Activated CD4-positive, alpha-beta T cell treated with anti-CD3 and anti-CD28 coated beads for 4 hours (primary cell): ENCODE results near the gene PXDC1.
"Not testable (repeated sequence)": the region's sequence is repeated elsewhere in the genome, so short reads cannot be mapped to it uniquely, and the experiment has no call there.

Experiments used
- DNase-seq, 2 donors: peaks; one replicate each; pipeline ENCODE4 v3.0.0-alpha.2; 2020

The PXDC1 gene

DNA sequence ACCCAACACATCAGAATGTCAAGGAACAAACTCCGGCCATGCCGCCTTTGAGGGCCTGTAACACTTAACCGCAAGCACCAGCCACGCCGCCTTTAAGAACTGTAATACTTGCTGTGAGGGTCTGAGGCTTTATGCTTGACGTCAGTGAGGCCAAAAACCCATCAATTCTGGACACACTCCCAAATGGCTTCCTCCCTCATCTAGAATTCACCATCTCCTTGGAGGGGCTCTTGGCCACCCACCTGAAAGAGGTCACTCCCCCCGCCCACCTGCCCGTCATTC is 10.4 kb upstream of the PXDC1 start:
- no peak for DNase-seq

DNA sequence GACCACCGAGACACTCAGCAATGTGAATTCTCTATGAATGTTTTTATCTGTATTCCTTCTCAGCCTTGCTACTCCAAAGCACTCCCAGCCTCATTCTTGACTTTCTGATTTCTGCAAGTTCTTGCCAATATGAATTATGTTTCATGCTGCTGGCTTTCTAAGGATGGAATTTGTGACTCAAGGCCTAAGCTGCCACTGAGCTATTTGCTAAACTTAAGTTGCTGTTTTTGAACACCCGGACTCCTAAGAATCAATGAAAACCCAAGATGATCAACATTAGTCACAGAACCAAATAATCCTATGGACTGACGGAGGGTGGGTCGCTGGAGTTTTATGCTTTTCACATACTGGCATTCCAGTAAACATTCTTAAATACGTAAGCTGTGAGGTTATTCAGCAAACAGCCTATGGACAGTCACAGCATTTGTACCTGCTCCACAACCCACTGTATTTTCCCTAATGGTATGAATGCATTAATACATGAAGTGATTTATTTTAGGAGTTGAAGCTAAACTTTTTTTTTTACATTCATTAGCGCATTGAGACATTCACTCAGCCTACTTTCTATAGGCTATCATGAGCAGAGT is 8.2 kb upstream of the PXDC1 start:
- no peak for DNase-seq

DNA sequence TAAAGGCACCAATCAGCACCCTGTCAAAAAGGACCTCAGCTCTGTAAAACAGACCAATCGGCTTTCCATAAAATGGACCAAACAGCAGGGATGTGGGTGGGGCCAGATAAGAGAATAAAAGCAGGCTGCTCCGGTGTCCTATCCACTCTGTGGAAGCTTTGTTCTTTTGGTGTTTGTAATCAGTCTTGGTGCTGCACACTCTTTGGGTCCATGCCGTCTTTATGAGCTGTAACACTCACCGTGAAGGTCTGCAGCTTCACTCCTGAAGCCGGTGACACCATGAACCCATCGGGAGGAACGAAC is 7.3 kb upstream of the PXDC1 start:
- no peak for DNase-seq

DNA sequence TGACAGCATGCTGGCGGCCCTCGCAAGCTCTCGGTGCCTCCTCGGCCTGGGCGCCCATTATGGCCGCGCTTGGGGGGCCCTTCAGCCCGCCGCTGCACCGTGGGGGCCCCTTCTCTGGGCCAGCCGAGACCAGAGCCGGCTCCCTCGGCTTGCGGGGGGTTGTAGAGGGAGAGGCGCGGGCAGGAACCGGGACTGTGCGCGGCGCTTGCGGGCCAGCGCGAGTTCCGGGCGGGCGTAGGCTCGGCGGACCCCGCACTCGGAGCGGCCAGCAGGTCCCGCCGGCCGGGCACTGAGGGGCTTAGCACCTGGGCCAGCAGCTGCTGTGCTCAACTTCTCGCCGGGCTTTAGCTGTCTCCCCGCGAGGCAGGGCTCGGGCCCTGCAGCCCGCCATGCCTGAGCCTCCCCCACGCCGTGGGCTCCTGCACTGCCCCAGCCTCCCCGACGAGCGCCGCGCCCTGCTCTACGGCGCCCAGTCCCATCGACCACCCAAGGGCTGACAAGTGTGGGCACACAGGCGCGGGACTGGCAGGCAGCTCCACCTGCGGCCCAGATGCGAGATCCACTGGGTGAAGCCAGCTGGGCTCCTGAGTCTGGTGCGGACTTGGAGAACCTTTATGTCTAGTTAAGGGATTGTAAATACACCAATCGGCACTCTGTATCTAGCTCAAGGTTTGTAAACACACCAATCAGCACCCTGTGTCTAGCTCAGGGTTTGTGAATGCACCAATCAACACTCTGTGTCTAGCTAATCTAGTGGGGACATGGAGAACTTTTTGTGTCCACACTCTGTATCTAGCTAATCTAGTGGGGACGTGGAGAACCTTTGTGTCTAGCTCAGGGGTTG is 6.7 kb upstream of the PXDC1 start:
- not testable (repeated sequence) for DNase-seq

DNA sequence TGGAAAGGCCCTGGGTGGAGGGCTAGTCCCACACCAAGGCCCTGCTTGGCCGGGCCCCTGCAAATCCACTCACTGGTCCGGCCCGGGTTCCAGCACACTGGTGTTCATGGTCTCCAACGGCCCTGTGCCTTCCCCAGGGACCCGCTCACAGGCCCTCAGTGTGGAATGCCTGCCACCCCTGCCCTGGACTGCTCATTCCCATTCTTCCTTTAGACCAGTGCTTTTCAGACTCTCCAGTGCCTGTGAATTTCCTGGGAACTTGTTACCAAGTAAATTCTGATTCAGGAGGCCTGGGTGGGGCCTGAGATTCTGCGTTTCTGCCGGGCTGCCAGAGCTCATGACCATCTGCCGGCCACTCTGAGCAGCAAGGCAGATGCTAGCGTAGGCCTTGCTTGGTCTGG is 5.7 kb upstream of the PXDC1 start:
- DNase-seq: no peak

DNA sequence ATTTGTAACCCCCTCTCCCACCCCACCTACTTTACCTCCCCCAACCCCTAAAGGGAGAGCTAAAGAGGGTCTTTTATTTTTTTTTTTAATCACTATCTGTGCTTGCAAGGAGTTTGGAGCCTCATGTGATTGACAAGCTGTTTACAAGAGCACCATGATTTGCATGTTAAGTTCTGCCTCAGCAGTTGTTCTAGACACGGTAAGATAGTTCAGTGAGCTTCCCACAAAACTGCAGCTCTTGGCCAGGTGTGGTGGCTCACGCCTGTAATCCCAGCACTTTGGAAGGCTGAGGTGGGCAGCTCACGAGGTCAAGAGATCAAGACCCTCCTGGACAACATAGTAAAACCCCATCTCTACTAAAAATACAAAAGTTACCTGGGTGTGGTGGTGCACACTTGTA is 5.0 kb upstream of the PXDC1 start:
- no peak for DNase-seq

DNA sequence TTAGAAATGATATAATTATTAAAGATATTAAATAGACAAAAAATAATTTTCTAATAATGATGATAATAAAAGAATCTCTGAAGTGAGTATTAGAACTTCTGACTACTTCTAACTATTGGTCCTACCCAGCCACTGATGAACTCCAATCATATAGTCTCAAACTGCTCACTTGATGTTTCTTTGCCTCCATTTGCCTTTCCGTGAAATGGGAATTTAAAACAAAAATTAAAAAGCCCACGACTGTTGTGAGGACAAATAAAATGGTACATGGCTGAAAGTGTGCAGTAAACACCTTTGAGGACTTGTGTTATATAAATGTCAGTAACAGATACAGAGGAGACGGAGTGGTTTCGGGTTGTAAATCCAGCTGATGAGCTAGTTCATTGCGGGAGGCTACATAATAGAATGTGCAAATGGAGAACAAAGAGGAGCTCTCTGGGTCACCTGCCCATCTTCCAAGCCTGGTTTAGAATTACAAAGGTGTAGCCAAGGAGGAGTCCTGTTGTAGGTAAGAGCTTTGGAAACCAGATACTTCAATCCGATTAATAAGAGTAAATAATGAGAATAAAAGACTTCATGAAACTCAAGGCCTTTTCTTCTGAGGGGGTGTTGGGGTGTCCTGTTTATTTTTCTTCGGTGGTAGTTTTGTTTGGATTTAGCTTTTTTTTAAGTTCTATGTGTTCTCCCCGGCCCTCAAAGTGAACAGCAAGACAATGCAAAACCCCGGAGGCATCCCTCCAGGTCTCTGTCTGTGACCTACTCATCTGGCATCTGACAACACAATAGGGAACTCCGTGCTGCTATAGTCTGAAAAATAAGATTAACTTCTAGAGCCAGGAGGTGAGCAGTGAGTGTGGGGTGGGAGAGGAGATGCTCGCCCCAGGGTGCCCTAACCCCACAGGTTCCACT is 4.4 kb upstream of the PXDC1 start:
- DNase-seq: no peak

DNA sequence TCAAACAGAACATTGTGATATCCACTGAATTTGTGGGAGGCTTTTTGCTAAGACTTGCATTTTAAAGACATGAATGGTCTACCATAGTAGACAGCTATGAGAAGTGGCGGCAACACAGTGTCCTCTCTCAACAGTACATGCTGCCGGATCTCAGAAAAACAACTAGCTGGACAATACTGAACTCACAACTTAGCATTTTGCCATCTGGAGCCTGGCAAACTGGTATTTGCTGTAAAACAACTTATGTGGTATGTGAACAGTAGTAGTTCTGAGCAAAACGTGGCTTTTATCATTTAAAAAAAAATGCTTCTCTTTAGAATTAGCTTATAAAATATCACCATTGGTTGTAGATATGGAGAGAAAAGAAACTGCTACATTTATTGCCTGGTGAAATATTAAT is 3.3 kb upstream of the PXDC1 start:
- DNase-seq: no peak

DNA sequence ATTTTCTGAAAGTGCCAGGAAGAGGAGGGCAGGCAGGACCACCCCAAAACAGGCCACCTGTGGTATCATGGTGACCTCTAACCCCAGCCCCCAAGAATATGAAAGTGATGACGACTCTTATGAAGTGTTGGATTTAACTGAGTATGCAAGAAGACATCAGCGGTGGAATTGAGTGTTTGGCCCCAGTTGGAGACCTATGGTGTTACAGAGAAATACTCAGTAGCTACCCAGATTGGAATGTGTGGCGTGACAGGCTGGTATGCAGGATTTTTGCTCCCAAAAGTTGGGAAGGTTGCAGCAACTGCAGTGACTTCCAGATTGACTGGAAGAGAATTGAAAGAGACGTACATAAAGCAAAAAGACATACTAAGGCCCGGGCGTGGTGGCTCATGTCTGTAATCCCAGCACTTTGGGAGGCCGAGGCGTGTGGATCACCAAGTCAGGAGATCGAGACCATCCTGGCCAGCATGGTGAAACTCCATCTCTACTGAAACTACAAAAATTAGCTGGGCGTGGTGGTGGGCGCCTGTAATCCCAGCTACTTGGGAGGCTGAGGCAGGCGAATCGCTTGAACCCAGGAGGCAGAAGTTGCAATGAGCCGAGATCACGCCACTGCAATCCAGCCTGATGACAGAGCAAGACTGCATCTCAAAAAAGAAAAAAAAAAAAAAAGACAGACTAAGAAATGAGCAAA is 2.7 kb upstream of the PXDC1 start:
- not testable (repeated sequence) for DNase-seq

DNA sequence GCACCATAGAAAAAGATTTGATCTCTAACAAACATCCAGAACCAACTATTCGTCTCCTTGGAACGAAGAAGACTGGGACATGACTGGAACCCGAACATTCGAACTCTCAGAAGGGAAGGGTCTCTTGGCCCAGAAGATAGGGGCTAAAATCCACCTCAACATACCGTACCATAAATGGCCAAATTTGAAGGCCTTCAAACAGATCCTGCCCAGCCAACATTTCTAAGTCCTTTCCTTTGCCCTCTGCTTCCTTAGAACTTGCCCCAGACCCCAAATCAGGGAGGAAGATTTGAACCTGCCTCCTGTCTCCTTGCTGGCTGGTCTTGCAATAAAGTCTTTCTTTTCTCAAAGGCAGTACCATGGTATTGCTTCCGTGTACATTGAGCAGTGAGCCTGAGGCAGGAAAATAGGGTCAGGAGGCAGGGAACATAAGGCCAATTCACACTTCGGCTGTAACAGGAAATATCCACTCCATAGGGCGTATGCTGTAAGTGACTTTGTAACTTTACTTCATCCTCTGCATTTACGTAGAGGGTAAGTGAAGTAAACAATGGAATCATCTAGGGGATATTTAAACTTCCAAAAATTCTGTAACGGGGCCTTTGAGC is 1.8 kb upstream of the PXDC1 start:
- DNase-seq: no peak

DNA sequence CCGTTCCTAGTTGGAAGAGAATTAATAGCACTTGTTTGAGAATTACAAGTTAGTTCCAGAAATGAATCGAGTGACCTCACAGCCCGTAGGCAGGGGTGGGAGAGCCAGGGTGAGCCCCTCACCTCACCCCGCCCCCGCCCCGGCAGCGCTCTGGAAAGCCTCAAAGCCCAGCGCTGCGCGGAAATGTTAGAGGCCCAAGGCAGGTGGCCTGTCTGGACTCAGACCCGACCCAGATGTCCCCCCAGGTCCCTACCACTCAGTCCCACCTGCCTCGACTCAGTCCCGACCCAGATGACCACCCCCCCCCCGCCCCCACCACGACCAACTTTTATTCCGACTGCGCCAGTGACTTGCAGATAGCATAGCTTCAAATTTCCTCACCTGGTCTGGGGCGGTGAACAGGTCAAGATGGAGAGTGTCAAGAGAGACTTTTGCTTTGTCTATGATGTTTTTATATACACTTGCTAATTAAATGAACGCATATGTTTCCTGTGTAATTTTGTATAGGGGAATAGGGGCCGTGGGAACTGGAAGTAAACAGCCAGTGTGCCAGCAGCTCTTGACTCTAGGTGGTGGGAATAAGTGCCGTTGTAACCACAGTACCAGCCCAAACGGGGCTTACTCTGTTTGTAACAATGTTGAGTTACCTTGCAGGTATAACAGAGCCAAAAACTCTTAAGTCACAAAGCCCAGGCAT is 1.2 kb upstream of the PXDC1 start:
- no peak for DNase-seq

DNA sequence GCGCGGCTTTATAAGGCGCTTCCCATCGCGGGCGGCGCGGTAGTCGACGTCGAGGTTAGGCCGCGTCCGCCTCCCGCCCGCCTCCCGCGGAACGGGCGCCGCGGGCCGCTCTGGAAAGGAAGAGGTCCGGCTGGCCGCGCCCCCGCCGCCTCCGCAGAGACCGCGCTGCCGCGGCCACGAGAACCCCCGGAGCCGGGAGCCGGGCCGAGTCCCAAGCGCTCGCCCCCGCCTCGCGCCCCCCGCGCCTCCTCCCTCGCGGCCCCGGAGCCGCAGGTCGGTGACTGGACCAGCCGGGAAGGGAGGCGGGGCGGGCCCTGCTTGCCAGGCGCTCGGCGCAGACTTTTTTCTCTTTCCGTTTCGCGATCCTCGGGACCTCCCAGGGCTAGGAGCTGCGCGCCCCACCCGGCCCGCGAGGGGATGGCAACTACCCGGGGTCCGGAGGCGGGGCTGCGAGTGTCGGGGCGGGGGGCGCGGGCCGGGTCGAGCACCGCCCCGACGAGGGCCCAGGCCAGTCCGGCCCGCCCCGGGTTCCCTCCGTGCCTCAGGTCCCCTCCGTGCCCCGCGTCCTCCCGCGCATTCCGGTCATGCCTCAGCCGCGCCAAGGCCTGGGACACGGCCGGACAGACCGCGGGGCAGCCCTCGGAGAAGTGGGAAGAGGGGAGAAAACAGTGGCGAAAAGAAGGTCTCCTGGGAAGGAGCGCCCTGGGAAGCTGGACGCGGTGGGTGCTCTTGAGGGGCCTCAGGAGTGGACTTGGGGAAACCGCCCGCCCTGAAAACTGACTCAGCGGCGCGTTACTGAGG is 417 bp upstream of the PXDC1 start:
- peak; percentile 55 to 58 for DNase-seq

DNA sequence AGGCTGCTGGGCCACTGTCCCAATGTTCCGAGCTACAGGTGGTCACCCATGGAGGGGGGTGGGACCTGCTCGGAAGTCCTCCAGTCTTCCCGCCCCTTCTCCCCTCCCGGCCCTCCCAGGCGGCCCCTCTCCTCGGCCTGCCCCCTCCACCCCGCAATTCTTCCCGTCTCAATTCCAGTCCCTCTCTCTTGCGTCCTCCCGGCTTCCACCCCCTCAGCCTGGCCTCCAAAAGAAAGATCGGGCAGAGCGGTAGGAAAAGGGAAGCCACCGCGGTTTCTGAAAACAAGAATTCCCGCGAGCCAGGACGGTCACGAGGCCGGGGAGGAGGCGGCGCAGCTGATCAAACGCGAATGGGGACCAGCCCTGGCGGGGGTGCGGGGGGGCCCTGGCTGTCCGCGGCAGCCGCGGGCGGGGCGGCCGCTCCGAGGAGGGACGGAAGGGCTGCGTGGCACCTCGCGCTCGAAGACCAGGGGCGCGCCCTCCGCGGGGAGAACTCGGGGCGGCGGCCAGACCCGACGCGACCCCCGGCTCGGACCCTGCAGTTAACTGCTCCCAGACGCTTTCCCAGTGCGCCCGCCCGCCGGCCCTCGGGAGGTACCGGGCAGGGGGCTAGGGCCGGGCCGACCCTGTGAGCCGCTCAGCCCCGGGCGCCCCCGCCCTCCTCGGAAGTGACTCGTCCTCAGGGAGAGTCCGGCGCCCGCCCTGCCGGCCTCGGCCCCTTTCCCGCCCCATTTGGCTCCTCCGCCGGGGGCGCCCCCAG is 1.0 kb downstream of the PXDC1 start:
- DNase-seq: no peak

DNA sequence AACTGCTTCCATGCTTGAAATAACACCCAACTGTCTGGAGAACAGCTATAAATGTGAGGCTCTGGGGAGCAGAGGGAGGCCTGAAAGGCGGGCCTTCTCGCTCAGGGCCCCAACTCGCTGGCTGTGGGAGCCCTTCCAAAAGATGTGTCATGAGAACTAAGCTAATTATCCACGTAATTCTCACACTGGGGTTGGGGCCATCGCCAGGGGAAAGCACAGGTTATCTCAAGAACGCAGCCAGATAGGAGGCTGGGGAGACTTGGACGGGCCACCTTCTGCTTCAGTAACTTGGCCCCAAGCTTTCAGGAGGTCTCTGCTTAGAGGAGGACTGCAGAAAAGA is 1.6 kb downstream of the PXDC1 start:
- no peak for DNase-seq

DNA sequence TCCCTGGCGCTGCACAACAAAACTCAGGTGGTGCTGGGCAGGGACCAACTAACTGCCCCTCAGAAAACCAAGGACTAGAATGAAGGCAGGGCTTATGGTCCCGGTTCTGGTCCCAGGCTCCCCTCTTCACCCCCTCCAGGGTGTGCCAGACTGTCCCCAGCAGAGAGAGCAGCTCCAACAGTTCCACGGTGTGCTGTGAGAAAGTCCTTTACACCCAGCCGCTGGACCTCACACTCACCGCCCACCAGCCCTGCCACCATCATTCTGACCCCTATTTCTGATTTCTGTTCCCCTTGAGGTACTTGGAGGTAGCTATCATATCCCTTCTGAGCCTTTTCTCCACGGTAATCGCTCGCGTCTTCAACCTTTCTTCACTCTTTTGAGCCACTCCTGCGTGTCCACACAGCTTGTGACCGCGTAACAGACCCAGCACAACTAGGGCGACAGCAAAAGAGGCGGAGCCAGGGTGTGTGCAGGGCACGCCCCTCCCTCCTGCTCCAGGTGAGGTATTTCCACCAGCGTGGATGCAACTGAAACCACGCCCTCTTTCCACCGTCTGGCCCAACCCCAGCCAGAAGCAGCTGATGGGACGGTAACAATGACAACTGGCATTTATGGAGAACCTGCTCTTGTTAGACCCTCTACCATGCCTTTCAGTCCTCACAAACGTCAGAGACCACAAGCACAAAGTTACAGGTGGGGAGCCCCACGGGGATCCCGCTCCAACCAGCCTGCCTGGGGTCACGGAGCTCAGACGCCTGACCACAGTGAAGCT is 2.3 kb downstream of the PXDC1 start:
- DNase-seq: no peak

DNA sequence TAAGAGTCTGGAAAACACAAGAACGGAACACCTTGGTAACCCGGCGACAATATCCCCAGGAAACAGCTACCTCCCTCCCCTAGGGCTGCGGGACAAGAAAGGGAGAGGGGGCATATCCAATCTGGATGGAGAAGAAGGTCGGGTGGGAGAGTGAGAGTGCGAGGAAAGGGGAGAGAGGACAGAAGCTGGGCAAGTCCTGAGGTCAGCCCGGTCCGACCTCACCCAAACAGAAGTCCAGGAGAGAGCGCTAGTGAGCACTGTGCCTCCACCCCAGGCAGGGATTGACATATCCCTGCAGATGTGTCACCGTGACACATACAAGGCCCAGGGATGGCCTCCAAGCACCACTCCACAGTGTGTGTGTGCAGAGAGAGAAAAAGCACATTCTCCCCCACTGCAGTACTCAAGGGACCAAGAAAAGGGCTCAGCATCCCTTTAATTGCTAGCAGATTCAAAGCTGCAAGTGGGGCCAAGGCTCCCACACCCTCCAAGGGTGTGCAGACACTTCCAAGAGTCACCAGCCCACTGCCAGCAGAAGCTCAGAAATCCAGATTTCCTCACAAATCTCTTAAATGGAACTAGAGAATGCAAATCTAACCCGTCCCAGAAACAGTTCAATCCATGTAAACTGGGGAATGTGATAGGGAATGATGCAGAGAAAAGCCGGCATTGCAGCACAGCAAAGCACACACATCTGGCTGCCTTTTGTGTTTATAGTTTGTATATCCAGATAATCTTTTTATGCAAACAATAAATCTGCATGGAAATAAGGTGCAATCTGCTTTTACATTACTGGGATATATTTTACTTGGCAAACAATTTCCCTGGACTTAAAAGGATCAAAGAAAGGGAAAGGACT is 3.1 kb downstream of the PXDC1 start:
- peak in 1 of 2 donors; percentile 12 for DNase-seq

DNA sequence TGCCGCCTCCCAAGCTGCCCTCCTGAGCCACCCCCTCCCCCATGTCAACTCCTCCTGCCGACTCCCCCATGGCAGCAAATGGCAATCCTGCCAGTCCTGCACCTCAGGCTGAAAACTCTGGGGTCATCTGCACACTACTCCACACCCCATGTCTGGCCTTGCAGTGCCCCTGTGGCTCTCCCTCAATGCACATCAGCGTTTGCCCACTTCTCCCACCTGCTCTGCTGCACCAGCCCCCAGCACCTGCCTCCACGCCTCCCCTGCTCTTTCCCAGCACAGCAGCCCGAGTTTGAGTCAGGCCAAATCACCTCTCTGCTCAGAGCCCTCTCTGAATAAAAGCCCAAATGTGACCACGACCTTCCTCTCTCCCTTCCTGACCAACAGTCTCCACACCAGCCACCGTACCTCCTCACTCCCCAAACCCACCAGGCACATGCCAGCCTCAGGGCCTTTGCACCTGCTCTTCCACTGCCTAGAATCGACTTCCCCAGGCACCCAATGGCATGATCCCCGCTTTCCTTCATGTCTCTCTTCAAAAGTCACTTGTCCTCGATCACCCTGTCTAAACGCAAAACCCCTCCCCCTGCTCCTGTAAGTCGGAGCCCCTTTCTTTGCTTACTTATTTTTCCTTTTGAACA is 4.3 kb downstream of the PXDC1 start:
- DNase-seq: no peak

DNA sequence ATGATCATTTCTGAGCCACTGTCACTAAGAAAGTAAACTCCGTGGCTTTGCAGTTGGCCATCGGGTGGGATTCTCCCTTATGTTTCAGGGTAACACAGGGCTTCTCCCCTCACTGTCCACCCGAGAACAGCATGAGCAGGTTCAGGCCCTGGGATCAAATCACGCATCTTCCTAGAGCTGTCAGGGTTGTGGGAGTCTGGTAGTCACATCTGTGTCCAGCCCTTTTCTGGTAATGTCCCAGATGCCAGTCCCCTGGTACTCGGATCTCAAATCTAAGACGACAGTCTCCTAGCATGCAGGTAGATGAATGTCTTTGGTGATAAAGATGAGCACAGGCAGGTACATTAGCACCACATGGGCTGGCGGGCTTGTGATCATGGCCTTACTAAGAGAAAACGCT is 4.8 kb downstream of the PXDC1 start:
- DNase-seq: no peak
